Measurements from ENCODE around the gene CAMK2N1. TPM values are rescaled to one million over a fixed set of nuclear protein-coding genes. Genes with fewer than 3 reads are reported as not detected.

Gene CAMK2N1
- polyA plus RNA-seq, 1 donor (not counting 4 experiments of a cell fraction or from before 2014, with no cell fraction given): 46.0 TPM

DNA sequence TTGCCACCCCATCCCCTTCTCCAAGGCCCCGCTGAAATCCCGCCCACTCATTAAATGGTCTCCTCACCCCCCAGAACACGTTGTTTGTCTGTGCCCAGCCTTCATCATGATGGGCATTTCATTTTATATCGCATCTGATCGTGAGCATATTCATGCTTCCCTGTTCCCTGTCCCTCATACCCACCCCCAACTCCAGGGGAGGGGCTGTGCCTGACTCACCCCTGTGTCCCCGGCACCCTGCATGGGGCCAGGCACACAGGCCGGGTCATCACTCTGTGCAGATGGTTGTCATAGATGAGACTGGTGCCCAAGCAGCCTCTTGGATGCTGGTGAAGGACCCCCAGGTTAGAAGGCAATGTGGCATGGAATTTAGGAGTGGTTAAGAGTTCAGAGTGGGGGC, 11.0 kb downstream of the CAMK2N1 start:
- DNase-seq (ENCODE audit: low read depth, low spot score): no peak
- dilution Hi-C loops (cut with MboI; ENCODE audit: extremely low pct_ligation_motif_present, low sequenced_read_pairs): no loop called here
- no peak overlapping the region for H3K4me2 ChIP-seq (ENCODE audit: control insufficient read depth, extremely low read depth, insufficient read depth, low read depth, low read length)

DNA sequence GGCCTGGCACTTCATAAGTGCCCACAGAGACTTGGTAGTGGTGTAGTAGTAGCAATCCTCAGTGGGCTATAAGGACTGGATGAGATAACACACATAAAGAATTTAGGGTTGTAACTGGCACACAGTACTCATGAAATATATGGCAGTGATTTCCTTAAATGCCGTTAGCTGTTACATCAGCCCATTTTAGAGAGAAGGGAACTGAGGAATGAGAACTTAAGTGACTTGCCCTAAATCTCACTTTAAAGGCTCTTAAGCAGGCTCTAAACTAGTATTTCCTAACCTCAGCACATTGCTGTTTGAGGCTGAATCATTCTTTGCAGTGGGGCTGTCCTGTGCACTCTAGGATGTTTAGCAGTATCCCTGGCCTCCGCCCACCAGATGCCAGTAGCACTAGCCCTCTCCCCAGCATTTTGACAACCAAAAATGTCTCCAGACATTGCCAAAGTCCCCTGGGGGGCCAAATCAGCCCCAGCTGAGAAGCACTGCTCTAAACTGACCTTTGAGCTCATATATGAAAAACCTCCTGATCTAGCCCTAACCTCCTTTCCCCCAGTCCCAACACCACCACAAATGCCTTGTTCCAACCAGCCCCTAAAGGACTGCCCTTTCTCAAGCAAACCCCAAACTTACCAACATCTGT, 11.6 kb downstream of the CAMK2N1 start:
- no peak overlapping the region for H3K4me3 ChIP-seq (ENCODE audit: control insufficient read depth in 2 of 3, extremely low read depth in 1 of 3, insufficient read depth in 2 of 3, low read depth in 1 of 3, low read length in 3 of 3)
- no peak for FAIRE-seq

More for the DNA sequence above, 11.0 kb downstream of the CAMK2N1 start:
- no peaks in the 10 kb centered on the region for H4K20me1 ChIP-seq (ENCODE audit: control insufficient read depth, extremely low read depth, insufficient read depth, low read length)
- H3K9me3 ChIP-seq (ENCODE audit: control insufficient read depth, low read depth, low read length): no peaks in the 10 kb centered on the region
- FAIRE-seq: no peak
- H3K36me3 ChIP-seq (ENCODE audit: control insufficient read depth in 2 of 2, extremely low read depth in 1 of 2, insufficient read depth in 2 of 2, low read length in 2 of 2): no peaks in the 10 kb centered on the region
- peaks cover 11% of the 10 kb centered on the region for H3K4me1 ChIP-seq (ENCODE audit: control insufficient read depth, extremely low read depth, insufficient read depth, low read length)
- H3K27ac ChIP-seq (ENCODE audit: control insufficient read depth, insufficient read depth, low read length): no peak overlapping the region
- no peak overlapping the region for H2AFZ ChIP-seq (ENCODE audit: control insufficient read depth, low read length)
- no peak overlapping the region for H3K9ac ChIP-seq (ENCODE audit: control insufficient read depth, extremely low read depth, insufficient read depth, low read length)
- TF ChIP-seq, protein P1, sequence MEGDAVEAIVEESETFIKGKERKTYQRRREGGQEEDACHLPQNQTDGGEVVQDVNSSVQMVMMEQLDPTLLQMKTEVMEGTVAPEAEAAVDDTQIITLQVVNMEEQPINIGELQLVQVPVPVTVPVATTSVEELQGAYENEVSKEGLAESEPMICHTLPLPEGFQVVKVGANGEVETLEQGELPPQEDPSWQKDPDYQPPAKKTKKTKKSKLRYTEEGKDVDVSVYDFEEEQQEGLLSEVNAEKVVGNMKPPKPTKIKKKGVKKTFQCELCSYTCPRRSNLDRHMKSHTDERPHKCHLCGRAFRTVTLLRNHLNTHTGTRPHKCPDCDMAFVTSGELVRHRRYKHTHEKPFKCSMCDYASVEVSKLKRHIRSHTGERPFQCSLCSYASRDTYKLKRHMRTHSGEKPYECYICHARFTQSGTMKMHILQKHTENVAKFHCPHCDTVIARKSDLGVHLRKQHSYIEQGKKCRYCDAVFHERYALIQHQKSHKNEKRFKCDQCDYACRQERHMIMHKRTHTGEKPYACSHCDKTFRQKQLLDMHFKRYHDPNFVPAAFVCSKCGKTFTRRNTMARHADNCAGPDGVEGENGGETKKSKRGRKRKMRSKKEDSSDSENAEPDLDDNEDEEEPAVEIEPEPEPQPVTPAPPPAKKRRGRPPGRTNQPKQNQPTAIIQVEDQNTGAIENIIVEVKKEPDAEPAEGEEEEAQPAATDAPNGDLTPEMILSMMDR (optimal IDR thresholded peaks at IDR 0.05 in 1 of 3, IDR thresholded peaks at IDR 0.05 in 1 of 3, conservative IDR thresholded peaks at IDR 0.05 in 1 of 3; ENCODE audit: extremely low read depth in 1 of 3, insufficient read depth in 2 of 3, low read length in 3 of 3): no peak
- no peak for TF ChIP-seq EZH2 (IDR thresholded peaks at IDR 0.05; ENCODE audit: low read length)
- peaks cover 10% of the 10 kb centered on the region for H3K27me3 ChIP-seq (ENCODE audit: control insufficient read depth, extremely low read depth, insufficient read depth, low read length)
- no peaks in the 10 kb centered on the region for H3K79me2 ChIP-seq (ENCODE audit: control insufficient read depth, insufficient read depth, low read length)
- no peaks in the 10 kb centered on the region for H3K9me1 ChIP-seq (ENCODE audit: control insufficient read depth, extremely low read depth, insufficient read depth, low read length)
- H3K4me3 ChIP-seq (ENCODE audit: control insufficient read depth in 2 of 3, extremely low read depth in 1 of 3, insufficient read depth in 2 of 3, low read depth in 1 of 3, low read length in 3 of 3): no peak overlapping the region

More for the DNA sequence above, 11.6 kb downstream of the CAMK2N1 start:
- Histone ChIP-seq H2AFZ (ENCODE audit: control insufficient read depth, low read length) (no peak overlapping the region), H3K27me3 (ENCODE audit: control insufficient read depth, extremely low read depth, insufficient read depth, low read length) (peaks cover 10% of the 10 kb centered on the region), H3K9ac (ENCODE audit: control insufficient read depth, extremely low read depth, insufficient read depth, low read length) (no peak overlapping the region), H3K79me2 (ENCODE audit: control insufficient read depth, insufficient read depth, low read length) (no peaks in the 10 kb centered on the region), H3K9me1 (ENCODE audit: control insufficient read depth, extremely low read depth, insufficient read depth, low read length) (no peaks in the 10 kb centered on the region), H4K20me1 (ENCODE audit: control insufficient read depth, extremely low read depth, insufficient read depth, low read length) (no peaks in the 10 kb centered on the region), H3K4me2 (ENCODE audit: control insufficient read depth, extremely low read depth, insufficient read depth, low read depth, low read length) (no peak overlapping the region), H3K27ac (ENCODE audit: control insufficient read depth, insufficient read depth, low read length) (no peak overlapping the region), H3K36me3 (ENCODE audit: control insufficient read depth in 2 of 2, extremely low read depth in 1 of 2, insufficient read depth in 2 of 2, low read length in 2 of 2) (no peaks in the 10 kb centered on the region), H3K9me3 (ENCODE audit: control insufficient read depth, low read depth, low read length) (no peaks in the 10 kb centered on the region), H3K4me1 (ENCODE audit: control insufficient read depth, extremely low read depth, insufficient read depth, low read length) (peaks cover 11% of the 10 kb centered on the region)
- dilution Hi-C loops (cut with MboI; ENCODE audit: extremely low pct_ligation_motif_present, low sequenced_read_pairs): no loop called here
- DNase-seq (ENCODE audit: low read depth, low spot score): no peak
- TF ChIP-seq, protein P1 (optimal IDR thresholded peaks at IDR 0.05 in 1 of 3, IDR thresholded peaks at IDR 0.05 in 1 of 3, conservative IDR thresholded peaks at IDR 0.05 in 1 of 3; ENCODE audit: extremely low read depth in 1 of 3, insufficient read depth in 2 of 3, low read length in 3 of 3): no peak
- TF ChIP-seq EZH2 (IDR thresholded peaks at IDR 0.05; ENCODE audit: low read length): no peak
